22Rv1 (cell line): ENCODE data around the gene C6orf163.

Experiments
- CTCF ChIP-seq: fragments of 450-650 bp; IDR thresholded peaks from 2 replicates; pipeline ENCODE4 v1.5.1; 2017; ENCODE audit warnings: mild to moderate bottlenecking
- ZFX ChIP-seq: fragments of 450-650 bp; IDR thresholded peaks from 2 replicates; pipeline ENCODE4 v1.6.1; 2017; ENCODE audit warnings: antibody characterized with exemption, borderline replicate concordance

- TF ChIP-seq CTCF: no peak
- no peak for TF ChIP-seq ZFX
Measured at GRCh38 chr6:87349896-87350295, 5.3 kb downstream of the C6orf163 start.
